SIG-M5 treated with dmso at 0.1 percent for 504 hours (cell line): Measurements from ENCODE around the gene ERBB2.

ENCODE experiments used
- DNase-seq: peaks from one replicate; lab custom pipeline; 2025; ENCODE audit not compliant: unreplicated experiment; lab: John Stamatoyannopoulos, UW

The ERBB2 gene

DNA sequence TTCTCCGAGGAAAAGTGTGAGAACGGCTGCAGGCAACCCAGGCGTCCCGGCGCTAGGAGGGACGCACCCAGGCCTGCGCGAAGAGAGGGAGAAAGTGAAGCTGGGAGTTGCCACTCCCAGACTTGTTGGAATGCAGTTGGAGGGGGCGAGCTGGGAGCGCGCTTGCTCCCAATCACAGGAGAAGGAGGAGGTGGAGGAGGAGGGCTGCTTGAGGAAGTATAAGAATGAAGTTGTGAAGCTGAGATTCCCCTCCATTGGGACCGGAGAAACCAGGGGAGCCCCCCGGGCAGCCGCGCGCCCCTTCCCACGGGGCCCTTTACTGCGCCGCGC lies at the start of gene ERBB2:
Gene ERBB2 (plus strand): TSS at position 247 of the 330 bp plus-strand sequence. CDS start 175 bp downstream, outside the sequence.
- peak; percentile 3 for DNase-seq

- DNase-seq, result no peak
Observed at GRCh38 chr17:39650121-39650579, 49.7 kb upstream of the ERBB2 start.

- no peak for DNase-seq
Observed at GRCh38 chr17:39651923-39652586, 47.8 kb upstream of the ERBB2 start.

DNA sequence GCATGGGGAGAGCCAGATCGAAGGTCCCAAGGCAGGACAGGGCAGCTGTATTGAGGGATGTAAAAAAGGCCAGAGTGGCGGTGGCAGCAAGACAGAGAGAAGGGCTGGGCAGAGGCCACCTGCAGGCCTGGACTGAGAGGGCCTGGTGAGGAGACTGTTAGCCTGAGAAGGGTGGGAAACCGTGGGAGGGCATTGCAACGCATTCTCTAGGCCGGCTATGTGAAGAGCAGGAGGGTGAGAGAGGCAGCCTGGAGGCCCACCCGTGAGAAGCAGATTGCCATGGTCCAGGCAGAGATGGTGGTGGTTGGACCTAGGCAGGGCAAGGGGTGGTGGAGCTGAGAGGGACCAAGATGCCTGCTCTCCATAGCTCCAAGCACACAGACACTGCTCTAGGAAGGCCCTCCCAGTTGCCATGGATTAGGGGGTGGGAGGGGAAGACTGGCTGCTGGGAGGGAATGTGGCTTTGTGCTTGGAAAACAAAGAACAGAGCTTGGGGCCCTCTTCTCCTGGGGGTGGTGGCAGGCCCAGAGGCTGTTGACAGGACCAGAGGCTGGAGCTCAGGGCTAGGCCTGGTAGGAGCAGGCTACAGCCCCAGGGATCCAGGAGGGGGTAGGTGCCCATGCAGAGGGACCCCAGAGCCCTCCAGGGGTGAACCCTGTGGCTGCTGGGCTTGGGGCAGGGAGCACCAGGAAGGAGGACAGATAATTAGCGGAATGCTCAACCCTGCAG lies 47.1 kb upstream of the ERBB2 start:
- DNase-seq, result no peak

DNA sequence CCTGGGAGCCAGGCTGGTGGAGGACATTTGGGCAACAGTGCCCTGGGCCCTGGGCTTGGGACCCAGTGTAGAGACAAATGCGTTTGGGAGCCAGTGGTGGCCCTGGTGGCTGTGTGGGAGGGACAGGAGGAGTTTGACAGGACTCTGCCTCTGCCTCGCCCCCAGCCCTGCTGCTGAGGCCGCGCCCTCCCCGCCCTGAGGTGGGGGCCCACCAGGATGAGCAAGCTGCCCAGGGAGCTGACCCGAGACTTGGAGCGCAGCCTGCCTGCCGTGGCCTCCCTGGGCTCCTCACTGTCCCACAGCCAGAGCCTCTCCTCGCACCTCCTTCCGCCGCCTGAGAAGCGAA lies 46.6 kb upstream of the ERBB2 start:
- DNase-seq, result no peak

- DNase-seq, result peak; percentile 58
Observed at GRCh38 chr17:39653662-39654331, 46.1 kb upstream of the ERBB2 start.

- DNase-seq, result no peak
Observed at GRCh38 chr17:39655105-39655504, 44.8 kb upstream of the ERBB2 start.

GRCh38 chr17:39658346-39658745 lies 41.5 kb upstream of the ERBB2 start:
- no peak for DNase-seq

DNA sequence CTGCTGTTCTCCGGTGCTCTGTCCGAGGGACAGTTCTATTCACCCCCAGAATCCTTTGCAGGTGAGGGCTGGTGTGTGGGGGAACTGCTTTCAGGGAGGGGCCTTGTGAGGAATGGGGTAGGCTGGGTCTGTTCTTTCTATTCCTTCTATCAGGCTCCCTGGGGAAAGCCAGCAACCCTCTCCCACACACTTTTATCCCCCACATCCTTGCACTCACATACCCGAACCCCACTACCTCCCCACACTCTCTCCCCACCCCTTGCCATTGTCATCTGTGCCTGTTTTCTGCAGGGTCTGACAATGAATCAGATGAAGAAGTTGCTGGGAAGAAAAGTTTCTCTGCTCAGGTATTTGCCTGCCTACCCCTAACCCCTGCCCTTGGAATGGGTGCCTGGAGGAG lies 41.1 kb upstream of the ERBB2 start:
- no peak for DNase-seq

- DNase-seq, result peak; percentile 37
Observed at GRCh38 chr17:39659279-39660010, 40.4 kb upstream of the ERBB2 start.

DNA sequence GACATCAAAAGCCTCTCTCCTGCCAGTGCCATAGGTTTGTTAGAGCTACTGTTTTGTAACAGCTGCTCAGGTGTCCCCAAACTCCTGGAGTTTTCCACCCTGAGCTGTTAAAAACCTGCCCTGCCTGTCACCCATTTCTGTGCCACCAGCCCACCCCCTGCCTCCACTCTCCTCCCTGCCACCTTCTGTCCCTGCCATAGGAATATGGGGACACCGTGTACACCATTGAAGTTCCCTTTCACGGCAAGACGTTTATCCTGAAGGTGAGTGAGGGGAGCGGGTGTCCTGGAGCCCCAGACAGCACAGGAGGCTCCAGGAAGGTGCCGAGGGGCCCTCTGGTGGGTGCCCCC lies 39.9 kb upstream of the ERBB2 start:
- DNase-seq, result no peak

- DNase-seq, result no peak
Observed at GRCh38 chr17:39660397-39661385, 39.2 kb upstream of the ERBB2 start.

DNA sequence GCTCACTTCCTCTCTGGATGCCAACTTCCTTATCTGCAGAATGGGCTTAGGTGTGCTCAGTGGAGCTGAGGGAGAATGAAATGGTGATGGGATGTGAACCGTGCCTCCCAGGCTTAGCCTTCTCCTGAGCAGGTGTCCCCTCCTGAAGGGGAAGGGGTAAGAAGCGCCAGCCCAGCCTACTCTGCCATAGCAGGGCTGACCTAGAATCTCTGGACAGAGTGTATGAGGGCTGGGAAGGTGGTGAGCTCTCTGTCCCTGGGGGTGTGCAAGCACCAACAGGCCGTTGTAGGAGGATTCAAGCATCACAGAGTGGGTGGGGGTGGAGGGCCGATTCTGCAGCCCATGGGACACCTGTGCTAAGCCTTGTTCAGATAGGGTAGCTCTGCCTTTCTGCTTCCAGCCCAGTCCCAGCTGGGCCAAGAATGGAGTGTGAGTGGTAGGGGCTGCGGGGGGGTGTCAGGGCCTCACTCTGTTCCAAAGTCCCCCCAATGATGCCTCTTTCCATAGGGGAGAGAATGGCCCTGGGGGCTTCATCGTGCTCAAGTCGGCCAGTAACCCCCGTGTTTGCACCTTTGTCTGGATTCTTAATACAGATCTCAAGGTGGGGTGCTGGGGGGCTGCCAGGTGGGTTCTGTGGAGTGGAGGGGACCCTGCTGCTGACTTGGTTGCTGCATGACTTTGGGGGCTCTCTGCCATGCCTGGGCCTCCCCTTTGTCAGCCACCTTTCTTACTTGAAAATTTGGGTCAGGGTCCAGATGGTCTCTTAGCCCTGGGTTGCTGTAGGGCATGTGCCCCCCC lies 37.9 kb upstream of the ERBB2 start:
- DNase-seq, result no peak

DNA sequence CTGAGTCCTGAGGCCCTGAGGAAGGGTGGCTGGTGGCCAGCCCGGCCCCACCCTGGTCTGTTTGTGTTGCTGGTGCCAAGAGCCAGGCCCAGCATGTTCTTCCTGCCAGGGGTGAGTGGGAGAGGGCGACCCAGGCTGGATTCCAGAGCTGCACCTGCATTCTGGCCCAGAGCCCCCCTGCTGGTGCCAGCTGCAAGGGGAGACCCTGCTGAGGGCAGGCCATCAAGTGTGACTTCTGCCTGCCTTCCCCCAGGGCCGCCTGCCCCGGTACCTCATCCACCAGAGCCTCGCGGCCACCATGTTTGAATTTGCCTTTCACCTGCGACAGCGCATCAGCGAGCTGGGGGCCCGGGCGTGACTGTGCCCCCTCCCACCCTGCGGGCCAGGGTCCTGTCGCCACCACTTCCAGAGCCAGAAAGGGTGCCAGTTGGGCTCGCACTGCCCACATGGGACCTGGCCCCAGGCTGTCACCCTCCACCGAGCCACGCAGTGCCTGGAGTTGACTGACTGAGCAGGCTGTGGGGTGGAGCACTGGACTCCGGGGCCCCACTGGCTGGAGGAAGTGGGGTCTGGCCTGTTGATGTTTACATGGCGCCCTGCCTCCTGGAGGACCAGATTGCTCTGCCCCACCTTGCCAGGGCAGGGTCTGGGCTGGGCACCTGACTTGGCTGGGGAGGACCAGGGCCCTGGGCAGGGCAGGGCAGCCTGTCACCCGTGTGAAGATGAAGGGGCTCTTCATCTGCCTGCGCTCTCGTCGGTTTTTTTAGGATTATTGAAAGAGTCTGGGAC lies 37.1 kb upstream of the ERBB2 start:
- DNase-seq, result no peak

DNA sequence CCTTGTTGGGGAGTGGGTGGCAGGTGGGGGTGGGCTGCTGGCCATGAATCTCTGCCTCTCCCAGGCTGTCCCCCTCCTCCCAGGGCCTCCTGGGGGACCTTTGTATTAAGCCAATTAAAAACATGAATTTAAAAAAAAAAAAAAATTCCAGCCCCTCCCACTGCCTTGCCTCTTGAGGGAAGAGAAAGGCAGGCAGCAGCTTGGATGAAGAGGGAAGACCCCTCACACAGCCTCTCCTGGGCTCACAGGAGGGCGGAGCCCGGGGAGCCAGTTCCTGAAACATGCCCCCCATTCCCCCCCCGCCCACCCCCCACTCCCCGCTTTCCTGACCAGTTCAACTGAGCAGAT lies 36.5 kb upstream of the ERBB2 start:
- DNase-seq, result no peak

- DNase-seq, result no peak
Observed at GRCh38 chr17:39663688-39664580, 35.9 kb upstream of the ERBB2 start.

GRCh38 chr17:39664581-39665561 lies 35.0 kb upstream of the ERBB2 start, which contains the start of gene TCAP:
TCAP (plus strand) TSS chr17:39665349; CDS start chr17:39665360, 11 bp downstream.
- no peak for DNase-seq
